NOMO-1 treated with dmso at 0.1 percent for 144 hours (cell line): Measurements from ENCODE around the gene SEMA4G.

Source experiments
- DNase-seq: peaks from one replicate; lab custom pipeline; 2025; ENCODE audit not compliant: unreplicated experiment; lab: John Stamatoyannopoulos, UW

Gene SEMA4G

DNA sequence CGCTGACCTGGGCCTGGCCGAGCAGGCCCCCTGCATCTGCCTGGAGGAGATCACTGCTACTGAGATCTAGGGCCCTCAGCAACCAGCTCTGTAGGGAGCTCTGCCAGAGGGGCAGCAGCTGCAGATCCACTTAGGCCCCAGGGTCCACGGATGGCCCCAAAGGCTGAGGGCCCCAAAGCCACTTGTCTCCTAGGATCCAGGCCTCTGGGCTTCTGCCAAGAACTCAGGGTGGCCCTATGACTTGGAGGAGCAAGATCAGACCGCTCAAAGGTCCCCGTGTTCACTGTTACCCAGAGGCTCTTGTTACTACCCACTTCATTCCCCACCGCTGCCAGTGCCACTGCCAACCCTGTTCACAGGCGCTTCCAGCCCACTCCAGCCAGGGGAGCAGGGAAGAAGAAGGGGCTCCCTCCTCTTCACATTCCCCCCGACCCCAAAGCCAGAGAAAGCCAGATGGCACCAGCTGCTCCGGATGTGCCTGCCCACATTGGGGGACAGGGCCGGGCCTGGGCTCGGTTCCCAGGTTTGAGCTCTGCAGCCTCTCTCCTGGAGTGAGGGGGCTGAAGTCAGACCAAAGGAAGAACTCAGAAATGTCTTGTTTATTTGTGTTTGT is 37.9 kb downstream of the SEMA4G start:
- DNase-seq = no peak

GRCh38 chr10:101007915-101008822 is 38.9 kb downstream of the SEMA4G start:
- DNase-seq = no peak

DNA sequence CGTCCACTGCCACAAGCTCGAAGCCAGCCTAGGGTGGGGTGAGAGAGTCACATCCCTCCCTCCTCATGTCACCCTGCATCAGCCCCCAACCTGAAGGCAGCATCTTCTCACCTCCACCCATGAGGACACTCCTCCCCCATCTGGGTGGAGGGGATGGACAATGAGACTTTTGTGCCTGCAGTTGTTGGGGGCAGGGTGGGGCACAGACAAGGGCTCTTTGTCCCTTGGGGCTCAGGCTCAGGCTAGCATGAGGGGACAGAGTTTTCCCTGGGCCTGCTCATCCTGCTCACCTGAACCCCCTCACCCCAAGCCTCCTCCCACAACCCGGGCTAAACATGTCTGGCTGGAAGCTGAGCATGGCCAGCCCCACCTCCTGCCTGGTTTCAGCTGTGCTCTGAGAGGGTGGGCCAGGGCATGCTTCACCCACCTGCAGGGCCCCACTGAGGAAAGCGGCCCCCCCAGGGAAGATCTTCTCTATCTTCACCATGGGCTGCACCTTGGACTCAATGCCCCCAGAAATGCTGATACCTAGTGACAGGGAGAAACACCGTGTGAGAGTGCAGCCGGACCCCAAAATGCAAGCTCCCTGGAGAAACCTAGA is 39.6 kb downstream of the SEMA4G start:
- DNase-seq = no peak

GRCh38 chr10:101010329-101010728 is 41.0 kb downstream of the SEMA4G start:
- no peak for DNase-seq

DNA sequence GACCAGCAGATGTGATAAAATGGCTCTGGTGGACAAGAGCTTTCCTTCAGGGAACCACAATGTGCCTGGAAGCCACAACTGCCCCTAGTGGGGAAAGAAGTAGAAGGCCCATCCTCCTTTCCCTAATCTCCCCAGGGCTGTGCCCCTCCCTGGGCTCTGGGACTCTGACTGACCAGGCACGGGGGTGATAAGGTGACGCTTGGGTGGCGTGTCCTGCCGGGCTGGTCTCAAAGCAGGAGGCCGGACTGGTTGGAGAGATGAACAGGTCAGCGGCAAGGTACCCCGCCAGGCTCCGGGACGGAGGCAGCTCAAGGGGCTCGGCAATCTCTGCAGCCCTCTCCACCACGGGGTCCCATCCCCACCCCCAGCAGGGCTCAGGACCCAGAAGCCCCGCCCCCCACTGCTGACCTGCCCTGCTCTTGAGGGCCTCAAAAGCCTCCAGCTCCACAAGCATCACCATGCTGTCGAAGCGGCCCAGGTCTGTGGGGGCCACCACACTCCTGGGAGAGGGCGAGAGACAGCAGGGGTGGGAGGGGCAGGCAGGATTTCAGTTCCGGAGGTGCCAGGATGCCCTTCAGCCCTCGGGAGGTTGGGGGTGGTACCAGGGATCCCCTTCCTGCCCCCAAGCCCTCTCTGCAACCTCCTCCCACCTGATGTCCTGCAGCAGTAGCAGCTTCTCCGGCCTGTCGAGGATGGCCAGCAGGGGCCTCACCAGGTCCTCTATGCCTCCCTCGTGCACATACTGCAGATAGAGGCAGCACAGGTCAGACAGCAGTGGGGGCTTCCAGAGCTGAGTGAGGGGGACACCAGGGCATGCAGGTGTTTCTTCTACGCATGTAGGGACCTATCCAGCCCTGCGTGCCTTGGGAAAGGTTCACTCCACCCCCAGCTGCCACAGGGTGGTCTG is 42.5 kb downstream of the SEMA4G start:
- DNase-seq = no peak

GRCh38 chr10:101012525-101013364 is 43.4 kb downstream of the SEMA4G start:
- DNase-seq = peak; percentile 73

- no peak for DNase-seq
Measured at GRCh38 chr10:101013365-101013825, 44.1 kb downstream of the SEMA4G start.

GRCh38 chr10:101014230-101014884 is 45.1 kb downstream of the SEMA4G start:
- no peak for DNase-seq

DNA sequence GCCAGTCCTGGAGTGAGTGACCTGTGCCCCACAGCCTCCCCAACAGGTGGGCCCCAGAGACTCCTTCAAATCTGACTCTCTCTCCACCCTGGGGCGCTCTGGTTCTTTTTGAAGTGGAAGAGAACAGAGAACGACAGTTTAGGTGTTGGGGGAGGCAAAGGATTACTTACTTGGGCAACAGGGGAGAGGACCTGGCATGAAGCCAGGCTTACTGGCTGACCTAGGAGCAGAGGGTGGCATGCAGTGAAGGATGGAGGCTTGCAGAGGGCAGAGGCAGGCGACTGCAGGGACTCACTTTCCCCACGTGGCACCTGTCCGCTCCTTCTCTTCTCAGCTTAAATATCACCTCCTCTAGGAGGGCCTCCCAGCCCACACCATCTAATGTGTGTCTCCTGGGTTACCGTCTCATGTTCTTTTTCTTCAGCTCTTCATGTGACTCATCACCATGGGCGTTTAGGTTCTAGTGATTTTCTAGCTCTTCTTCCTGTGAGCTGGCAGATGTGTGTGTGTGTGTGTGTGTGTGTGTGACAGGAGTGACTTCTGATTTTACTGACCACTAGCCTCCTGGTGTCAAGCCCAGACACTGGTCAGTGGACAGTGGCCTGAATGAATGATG is 45.8 kb downstream of the SEMA4G start:
- no peak for DNase-seq

GRCh38 chr10:101015582-101015973 is 46.3 kb downstream of the SEMA4G start:
- DNase-seq = no peak

DNA sequence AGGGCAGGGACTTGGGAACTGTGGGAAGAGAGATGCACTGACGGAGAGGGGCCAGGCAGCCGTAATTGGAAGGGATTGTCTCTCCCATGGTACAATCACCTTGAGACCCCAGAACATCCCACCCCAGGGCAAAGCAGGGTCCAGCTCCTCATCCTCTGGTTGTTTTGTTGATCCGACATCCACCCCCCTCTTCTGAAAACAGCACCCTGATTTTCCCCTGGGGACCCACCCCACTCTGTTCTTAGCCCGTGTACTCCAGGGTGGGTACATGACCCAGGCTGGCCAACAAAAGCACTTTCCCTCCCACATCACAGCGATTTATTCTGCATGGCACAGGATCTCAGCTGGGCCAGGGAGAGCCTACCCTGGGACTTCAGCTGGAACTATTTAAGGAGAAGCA is 47.5 kb downstream of the SEMA4G start:
- DNase-seq = no peak

DNA sequence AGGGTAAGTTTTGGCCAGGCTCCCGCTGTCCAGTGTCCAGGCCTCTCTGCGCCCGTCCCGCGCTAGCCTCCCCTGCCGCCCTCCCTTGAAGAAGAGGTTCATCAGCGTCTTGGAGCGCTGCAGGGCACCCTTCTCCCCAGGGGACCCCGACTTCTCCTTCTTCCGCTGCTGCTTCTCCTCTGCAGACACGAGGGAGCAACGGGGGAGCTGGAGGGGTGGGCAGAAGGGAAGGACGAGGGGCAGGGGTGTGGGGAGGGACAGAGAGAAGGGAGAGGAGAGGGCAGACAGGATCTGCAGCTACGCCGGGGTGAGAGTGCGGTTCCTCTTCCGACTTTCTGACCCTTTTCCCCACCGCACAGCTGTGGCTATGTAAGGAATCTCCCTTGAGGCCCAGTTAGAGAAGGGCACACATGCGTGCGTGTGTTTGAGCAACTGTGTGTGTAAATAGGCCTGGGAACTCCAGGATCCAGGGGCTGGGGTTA is 48.9 kb downstream of the SEMA4G start:
- DNase-seq = no peak

GRCh38 chr10:101018600-101019439 is 49.5 kb downstream of the SEMA4G start:
- peak; percentile 63 for DNase-seq
